GM21381 (cell line): ENCODE measurements around the gene DGCR2.
"Not testable (repeated sequence)": the region's sequence is repeated elsewhere in the genome, so short reads cannot be mapped to it uniquely, and the experiment has no call there.

Experiments
- ATAC-seq: cut with Tn5 transposase; IDR thresholded peaks from one replicate; pipeline ENCODE4 v1.9.1; 2021; ENCODE audit warnings: mild to moderate bottlenecking, moderate library complexity; ENCODE audit not compliant: unreplicated experiment

DGCR2 gene

GRCh38 chr22:19034031-19034723, 88.0 kb downstream of the DGCR2 start:
- not testable (repeated sequence) for ATAC-seq

DNA sequence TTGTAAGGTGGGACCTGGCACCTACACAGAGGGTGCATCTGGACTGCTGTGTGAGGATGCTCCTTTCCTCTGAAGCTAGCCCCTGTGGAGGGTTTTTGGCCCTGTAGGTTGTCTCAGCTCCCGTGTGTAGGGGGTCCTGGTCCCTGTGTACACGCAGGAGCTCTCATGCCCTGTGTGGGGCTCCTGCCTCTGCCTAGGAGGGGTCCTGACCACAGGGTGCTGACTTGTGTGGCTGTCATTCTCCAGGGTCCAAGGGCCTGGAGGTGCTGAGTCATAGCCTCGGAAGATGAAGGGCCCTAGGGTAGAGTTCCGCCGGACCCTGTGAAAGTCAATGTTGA, 88.7 kb downstream of the DGCR2 start:
- not testable (repeated sequence) for ATAC-seq

- not testable (repeated sequence) for ATAC-seq
Observed at GRCh38 chr22:19032898-19033567, 89.2 kb downstream of the DGCR2 start.

- ATAC-seq = not testable (repeated sequence)
Observed at GRCh38 chr22:19032156-19032785, 89.9 kb downstream of the DGCR2 start.

- not testable (repeated sequence) for ATAC-seq
Observed at GRCh38 chr22:19030889-19031252, 91.3 kb downstream of the DGCR2 start.

GRCh38 chr22:19030226-19030888, 91.9 kb downstream of the DGCR2 start:
- ATAC-seq = not testable (repeated sequence)

DNA sequence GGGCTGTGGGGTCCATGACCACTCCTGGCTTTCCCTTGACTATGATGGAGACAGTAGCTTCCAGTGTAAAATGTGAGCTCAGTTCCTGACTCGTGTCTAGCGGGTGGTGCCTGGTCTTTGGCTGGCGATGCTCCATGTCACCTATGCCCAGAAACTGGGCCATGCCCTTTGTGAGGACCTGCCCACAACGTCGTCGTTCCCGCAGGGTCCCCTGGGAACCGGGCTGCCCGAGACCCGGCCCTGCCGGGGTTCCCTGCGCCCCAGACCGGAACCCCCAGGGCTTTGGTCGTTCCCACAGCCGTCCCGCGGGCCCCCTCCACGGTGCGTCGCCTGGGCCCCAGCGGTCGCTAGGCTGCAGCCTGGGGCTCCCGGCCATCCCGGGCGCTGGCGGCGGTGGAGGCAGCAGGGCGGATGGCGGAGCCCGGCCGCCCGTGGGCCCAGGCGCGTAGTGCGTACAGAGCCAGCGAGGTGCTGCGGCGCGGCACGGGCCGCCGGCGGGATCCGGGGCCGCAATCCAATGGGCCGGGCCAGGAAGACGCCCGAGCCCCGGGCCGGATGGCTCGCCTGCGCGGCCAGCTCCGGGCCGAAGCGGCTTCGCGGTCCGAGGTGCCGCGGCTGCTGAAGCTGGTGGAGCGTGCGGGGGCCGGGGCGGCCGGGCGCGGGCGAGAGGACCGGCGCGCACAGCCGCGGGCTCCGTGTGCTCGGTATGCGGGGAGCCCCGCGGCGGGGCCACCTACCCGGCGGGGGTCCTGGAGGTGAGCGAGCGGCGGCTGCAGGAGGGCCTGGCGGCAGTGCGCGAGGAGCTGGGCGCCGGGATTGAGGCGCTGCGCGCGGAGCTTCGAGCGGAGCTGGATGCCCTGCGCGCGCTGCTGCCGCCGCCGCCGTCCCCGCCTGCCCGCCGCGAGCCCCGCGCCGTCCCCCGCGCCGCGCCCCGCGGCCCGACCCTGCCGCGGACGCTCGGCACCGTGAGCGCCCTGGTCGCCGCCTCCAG, 92.8 kb downstream of the DGCR2 start:
- not testable (repeated sequence) for ATAC-seq

DNA sequence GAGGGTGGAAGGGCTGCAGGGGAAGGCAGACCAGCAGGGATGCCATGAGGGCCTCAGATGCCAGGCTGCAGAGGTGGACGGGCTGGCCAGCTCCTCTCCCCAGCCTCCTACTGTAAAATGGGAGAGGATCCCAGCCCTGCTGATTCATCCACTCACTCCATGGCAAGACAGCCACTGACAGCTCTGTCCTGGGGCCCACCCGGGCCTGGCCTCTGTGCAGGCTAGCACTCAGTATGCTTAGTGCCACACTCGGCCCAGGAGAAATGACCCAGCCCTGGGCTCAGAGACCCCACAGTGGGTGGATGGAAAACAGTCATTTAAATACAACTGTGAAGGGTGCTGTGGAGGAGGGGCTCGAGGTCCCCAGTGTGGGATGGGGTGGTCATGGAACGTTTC, 94.2 kb downstream of the DGCR2 start:
- not testable (repeated sequence) for ATAC-seq

DNA sequence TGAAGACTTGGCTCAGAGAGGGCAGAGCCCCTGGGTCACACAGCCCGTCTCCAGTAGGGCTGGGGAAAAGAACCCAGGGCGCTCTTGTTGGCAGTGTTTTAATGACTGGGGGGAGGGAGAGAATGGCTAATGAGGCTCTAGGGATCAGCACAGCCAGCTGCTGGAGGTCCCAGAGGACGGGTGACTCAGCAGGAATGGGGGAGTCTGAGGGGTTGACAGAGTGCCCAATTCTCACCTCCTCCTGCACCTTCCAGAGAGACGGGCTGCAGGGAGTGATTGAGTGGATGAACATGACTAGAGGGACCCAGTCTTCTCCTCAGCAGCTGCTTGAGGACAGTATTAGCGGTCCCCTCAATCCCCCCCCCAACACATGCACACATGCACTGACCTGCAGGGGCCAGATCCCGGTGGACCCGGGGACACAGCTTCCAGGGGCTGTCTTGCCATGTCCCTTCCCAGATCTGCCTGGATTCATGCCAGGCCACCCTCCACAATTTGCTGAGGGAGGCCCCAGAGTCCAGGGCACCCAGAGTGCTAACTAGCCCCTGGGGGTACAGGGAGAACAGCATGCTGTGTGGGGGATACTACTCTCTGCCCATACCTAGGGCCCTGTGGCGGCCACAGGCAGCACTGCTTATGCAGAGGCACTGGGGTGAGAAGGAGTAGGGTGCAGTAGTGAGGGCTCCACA, 94.7 kb downstream of the DGCR2 start:
- not testable (repeated sequence) for ATAC-seq

- ATAC-seq = not testable (repeated sequence)
Observed at GRCh38 chr22:19026080-19026479, 96.1 kb downstream of the DGCR2 start.

- ATAC-seq = not testable (repeated sequence)
Observed at GRCh38 chr22:19024956-19025489, 97.2 kb downstream of the DGCR2 start.

GRCh38 chr22:19023931-19024330, 98.3 kb downstream of the DGCR2 start:
- not testable (repeated sequence) for ATAC-seq

DNA sequence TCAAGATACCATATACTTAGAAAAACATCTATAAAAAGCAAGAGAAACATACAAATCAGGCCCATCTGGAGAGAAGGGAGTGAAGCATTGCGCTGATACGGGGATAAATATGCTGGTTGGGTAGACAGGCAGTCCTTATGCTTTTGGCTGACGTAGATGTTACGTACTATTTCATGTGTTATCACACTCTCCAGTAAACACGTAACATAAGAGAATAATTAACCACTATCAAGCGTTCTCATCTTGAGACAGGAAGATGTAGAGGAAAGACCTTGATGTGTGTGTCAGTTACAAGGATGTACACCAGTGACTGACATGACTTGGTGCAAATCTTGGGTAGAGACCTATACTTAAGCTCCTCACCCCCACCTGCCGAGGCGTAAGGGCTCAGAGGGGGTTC, 99.5 kb downstream of the DGCR2 start:
- ATAC-seq = no peak

DNA sequence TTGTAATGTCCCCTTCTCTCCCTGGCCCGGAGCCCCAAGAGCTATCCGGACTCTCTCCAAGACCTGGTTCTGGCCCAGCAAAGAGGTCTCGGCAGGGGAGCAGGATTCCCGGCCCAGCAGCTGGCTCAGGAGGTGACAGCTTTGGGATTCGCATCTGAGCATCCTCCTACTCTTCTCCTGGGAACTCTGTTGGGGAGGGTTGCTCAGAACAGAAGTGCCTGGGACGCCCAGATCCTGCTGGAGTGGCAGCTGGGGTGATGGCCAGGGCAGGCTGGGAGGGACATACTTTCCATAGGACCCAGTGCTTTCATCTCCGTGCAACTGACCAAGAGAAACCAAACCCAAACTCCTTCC, 102.6 kb downstream of the DGCR2 start:
- no peak for ATAC-seq

DNA sequence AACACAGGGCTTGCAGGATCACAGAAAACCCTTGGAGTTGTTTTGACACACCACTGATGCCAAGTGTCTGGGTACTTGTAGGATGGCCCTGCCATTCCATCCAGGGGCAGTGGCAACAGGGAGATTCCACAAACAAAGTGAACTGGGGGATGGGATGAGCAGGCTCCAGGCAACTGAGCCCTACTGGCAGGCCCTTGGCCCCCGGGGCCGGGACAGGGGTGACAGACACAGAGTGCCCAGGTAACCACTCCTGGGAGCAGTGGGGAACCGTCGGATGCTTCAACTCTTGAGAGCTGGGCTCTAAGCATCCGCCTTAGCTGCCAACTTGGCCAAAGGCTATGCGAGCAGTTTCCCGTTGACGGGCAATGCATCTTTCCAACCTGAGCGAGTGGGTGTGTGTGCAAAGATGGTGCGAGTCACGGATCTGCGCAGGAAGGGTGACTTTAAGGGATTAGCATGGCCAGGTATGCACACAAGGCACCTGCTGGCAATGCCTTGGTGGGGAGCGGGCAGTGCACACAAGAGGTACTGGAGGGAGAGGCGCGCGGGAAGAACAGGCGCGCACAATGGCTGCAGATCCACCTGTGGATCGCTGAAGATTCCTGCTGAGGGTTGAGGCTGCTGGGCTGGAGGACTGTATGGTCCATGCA, 103.1 kb downstream of the DGCR2 start:
- no peak for ATAC-seq

- ATAC-seq = no peak
Observed at GRCh38 chr22:19018256-19018655, 104.0 kb downstream of the DGCR2 start.

DNA sequence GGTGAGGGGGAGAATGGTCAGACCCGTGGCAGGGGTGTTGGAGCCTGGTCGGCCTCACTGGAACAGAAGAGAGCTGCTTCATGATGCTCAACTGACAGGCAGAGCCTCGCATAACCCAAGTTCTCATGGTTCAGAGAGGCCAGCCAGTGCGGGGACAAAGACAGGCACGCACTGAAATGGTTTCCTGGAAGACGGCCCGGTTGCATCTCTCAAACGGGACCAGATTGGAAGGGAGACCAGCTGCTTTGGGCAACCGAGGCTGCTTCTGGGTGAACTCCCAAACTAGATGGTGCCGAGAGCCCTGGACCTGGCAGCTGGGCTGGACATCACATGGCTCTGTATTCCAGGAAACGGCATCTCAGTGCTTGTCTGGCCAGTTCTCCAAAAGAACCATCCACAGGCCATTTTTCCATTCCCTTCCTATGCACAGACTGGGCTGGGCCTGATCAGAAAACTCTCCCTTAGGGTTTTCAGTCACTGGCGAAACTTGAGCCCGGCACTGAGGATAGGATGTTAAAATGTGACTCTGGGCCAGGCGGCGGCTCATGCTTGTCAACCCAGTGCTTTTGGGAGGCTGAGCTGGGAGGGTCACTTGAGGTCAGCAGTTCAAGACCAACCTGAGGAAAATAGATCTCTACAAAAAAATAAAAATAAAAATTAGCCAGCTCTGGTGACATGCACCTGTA, 106.0 kb downstream of the DGCR2 start:
- ATAC-seq = no peak

GRCh38 chr22:19014886-19015285, 107.3 kb downstream of the DGCR2 start:
- no peak for ATAC-seq
